ENCODE data around the gene RFT1. TPM values are rescaled to one million over a fixed set of nuclear protein-coding genes. Genes with fewer than 3 reads are reported as not detected.
A peak's percentile ranks its signal among the peaks of the same experiment; 100 is the strongest.

Gene RFT1
- total RNA-seq, 4 donors from 2014 or later = 9.0 to 19.8 (median 10.8) TPM

GRCh38 chr3:53071882-53072431 is 58.3 kb downstream of the RFT1 start:
- H3K4me1 ChIP-seq = peaks cover 0 to 8% (median 6%) of the 10 kb centered on the region in 4 donors
- no peaks in the 10 kb centered on the region for H3K36me3 ChIP-seq
- no peak for DNase-seq
- peak overlapping the region in 3 of 4 donors; percentile 68 to 82 (median 76) for H3K27ac ChIP-seq
- H3K9me3 ChIP-seq = no peaks in the 10 kb centered on the region
- TF ChIP-seq POLR2A (IDR thresholded peaks at IDR 0.05) = no peak
- H3K4me3 ChIP-seq = peak overlapping the region in 2 of 4 donors; percentile 69 to 75
- H3K27me3 ChIP-seq = no peaks in the 10 kb centered on the region

- H3K36me3 ChIP-seq = no peaks in the 10 kb centered on the region
- H3K4me3 ChIP-seq = no peak overlapping the region
- no peaks in the 10 kb centered on the region for H3K9me3 ChIP-seq
- no peak for TF ChIP-seq POLR2A (IDR thresholded peaks at IDR 0.05)
- TF ChIP-seq CTCF (IDR thresholded peaks at IDR 0.05) = no peak
- no peak overlapping the region for H3K27ac ChIP-seq
- H3K27me3 ChIP-seq = no peaks in the 10 kb centered on the region
- H3K4me1 ChIP-seq = peaks cover 0 to 8% (median 6%) of the 10 kb centered on the region in 4 donors
- peak in 1 of 3 donors; percentile 35 for DNase-seq
These were observed 60.7 kb downstream of the RFT1 start for GRCh38 chr3:53069422-53070068.

GRCh38 chr3:53068176-53068575 is 62.1 kb downstream of the RFT1 start:
- DNase-seq = peak in 1 of 3 donors; percentile 34
- no peak overlapping the region for H3K4me3 ChIP-seq
- TF ChIP-seq POLR2A (IDR thresholded peaks at IDR 0.05) (no peak), CTCF (IDR thresholded peaks at IDR 0.05) (no peak)
- no peak overlapping the region for H3K27ac ChIP-seq
- H3K27me3 ChIP-seq = no peaks in the 10 kb centered on the region
- no peaks in the 10 kb centered on the region for H3K36me3 ChIP-seq
- no peaks in the 10 kb centered on the region for H3K9me3 ChIP-seq
- H3K4me1 ChIP-seq = peaks cover 0 to 8% (median 6%) of the 10 kb centered on the region in 4 donors

GRCh38 chr3:53067567-53067966 is 62.7 kb downstream of the RFT1 start:
- H3K36me3 ChIP-seq = no peaks in the 10 kb centered on the region
- no peaks in the 10 kb centered on the region for H3K9me3 ChIP-seq
- peaks cover 0 to 8% (median 4%) of the 10 kb centered on the region in 4 donors for H3K4me1 ChIP-seq
- H3K4me3 ChIP-seq = no peak overlapping the region
- DNase-seq = peak in 1 of 3 donors; percentile 14
- TF ChIP-seq POLR2A (IDR thresholded peaks at IDR 0.05) (no peak), CTCF (IDR thresholded peaks at IDR 0.05) (no peak)
- no peaks in the 10 kb centered on the region for H3K27me3 ChIP-seq
- H3K27ac ChIP-seq = no peak overlapping the region

- Histone ChIP-seq H3K27me3 (no peaks in the 10 kb centered on the region), H3K4me3 (no peak overlapping the region), H3K36me3 (no peaks in the 10 kb centered on the region), H3K4me1 (no peaks in the 10 kb centered on the region), H3K9me3 (no peaks in the 10 kb centered on the region), H3K27ac (no peak overlapping the region)
- peak in 1 of 3 donors; percentile 24 for DNase-seq
- TF ChIP-seq CTCF (IDR thresholded peaks at IDR 0.05) (no peak), POLR2A (IDR thresholded peaks at IDR 0.05) (no peak)
These were observed 64.3 kb downstream of the RFT1 start for GRCh38 chr3:53065841-53066480.

- no peak for TF ChIP-seq CTCF (IDR thresholded peaks at IDR 0.05)
- no peak for TF ChIP-seq POLR2A (IDR thresholded peaks at IDR 0.05)
- no peak overlapping the region for H3K4me3 ChIP-seq
- no peaks in the 10 kb centered on the region for H3K27me3 ChIP-seq
- no peak for DNase-seq
- H3K36me3 ChIP-seq = no peaks in the 10 kb centered on the region
- no peaks in the 10 kb centered on the region for H3K9me3 ChIP-seq
- no peak overlapping the region for H3K27ac ChIP-seq
- no peaks in the 10 kb centered on the region for H3K4me1 ChIP-seq
These were observed 67.3 kb downstream of the RFT1 start for GRCh38 chr3:53062905-53063304.
